ENCODE results near the gene EMP1. TPM values are rescaled to one million over a fixed set of nuclear protein-coding genes. Genes with fewer than 3 reads are reported as not detected.

The EMP1 gene
- total RNA-seq, 1 experiment from 2014 or later, result 0.63 TPM

DNA sequence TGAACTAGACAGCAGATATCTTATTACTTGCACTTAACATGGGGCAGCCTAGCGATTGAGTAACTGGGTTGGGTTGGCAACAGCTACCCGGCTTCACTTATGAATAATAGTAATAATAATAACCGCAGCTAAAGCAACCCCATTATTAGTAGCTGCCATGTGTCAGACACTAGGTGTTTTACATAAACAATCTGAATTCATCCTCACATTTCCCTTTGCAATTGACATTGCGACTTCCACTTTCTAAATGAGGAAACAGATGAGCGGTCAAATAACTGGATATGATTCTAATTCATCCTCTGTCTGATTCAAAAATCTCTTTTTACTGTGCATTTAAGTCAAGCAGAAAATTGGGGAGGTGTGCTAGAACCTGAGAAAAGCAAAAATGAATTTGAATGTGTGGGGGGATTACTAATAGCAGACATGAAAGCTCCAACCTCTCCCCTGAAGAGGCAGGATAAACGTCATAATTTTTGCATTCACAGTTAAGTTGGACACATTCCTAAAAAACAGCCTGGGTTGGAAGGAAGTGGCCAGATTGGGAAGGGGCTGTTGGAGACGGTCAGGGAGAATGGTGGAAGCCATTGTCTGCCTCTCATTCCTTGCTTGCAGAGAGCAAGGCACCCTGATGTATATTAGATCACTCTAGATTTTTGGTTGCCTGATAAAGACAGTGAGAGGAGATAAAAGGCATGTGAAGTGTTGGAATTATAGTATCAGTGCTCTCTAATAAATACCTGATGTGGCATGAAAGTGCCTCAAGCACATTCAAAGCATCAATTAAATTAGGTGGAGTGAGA lies 13.1 kb downstream of the EMP1 start:
- H3K4me2 ChIP-seq (ENCODE audit: insufficient read depth, insufficient read length, low read length), result no peak overlapping the region

More for the DNA sequence above, 13.1 kb downstream of the EMP1 start:
- Mint-ChIP-seq H3K27ac (peak overlapping the region in 1 of 3 experiments; percentile 65; a peak in 1 of 7 replicates), H3K27me3 (ENCODE audit: low read depth) (peaks cover 2% of the 10 kb centered on the region), H3K36me3 (ENCODE audit: insufficient read depth in 1 of 3, low read depth in 3 of 3) (no peaks in the 10 kb centered on the region), H3K4me1 (peaks cover 39 to 49% of the 10 kb centered on the region in 2 experiments), H3K9me3 (no peaks in the 10 kb centered on the region), H3K4me3 (no peak overlapping the region)
- Histone ChIP-seq H3K9ac (ENCODE audit: extremely low read depth, insufficient read length, low read length) (no peak overlapping the region), H3K27me3 (ENCODE audit: insufficient read depth, low read length) (no peaks in the 10 kb centered on the region), H3K18ac (ENCODE audit: insufficient read length, low read depth, low read length) (no peak overlapping the region), H3K79me1 (ENCODE audit: insufficient read depth, low read depth, low read length, poor library complexity, severe bottlenecking) (no peaks in the 10 kb centered on the region), H2BK20ac (ENCODE audit: low read depth, low read length, poor library complexity, severe bottlenecking) (no peak overlapping the region), H4K8ac (replicated peaks; ENCODE audit: insufficient read length, low read depth, low read length) (no peak overlapping the region), H3K23me2 (ENCODE audit: insufficient read length, low read depth, low read length, poor library complexity, severe bottlenecking) (no peaks in the 10 kb centered on the region), H3T11ph (ENCODE audit: low read length) (no peak overlapping the region), H2BK12ac (ENCODE audit: insufficient read length, low read depth, low read length) (no peak overlapping the region), H3K4me1 (ENCODE audit: insufficient read depth, low read length) (peaks cover 11% of the 10 kb centered on the region; the same call in 1 of the 2 replicates), H3K9me3 (ENCODE audit: control insufficient read depth, low read depth, low read length) (no peaks in the 10 kb centered on the region), H3K14ac (ENCODE audit: insufficient read depth, low read length) (no peak overlapping the region), H2BK5ac (ENCODE audit: insufficient read length, low read length) (no peak overlapping the region), H2AFZ (ENCODE audit: low read length) (no peak overlapping the region), H3K56ac (ENCODE audit: insufficient read length, low read depth, low read length) (no peak overlapping the region), H4K20me1 (ENCODE audit: control insufficient read depth, insufficient read depth, insufficient read length) (no peaks in the 10 kb centered on the region), H2AK5ac (ENCODE audit: insufficient read length, low read length) (no peak overlapping the region), H3K23ac (ENCODE audit: insufficient read length, low read depth, low read length) (no peak overlapping the region), H4K91ac (ENCODE audit: insufficient read length, low read depth, low read length) (no peak overlapping the region), H3K4ac (ENCODE audit: low read depth, low read length) (no peak overlapping the region), H2BK120ac (ENCODE audit: low read depth, low read length, poor library complexity, severe bottlenecking) (no peak overlapping the region), H2BK15ac (ENCODE audit: low read depth, low read length) (no peak overlapping the region), H3K27ac (ENCODE audit: insufficient read length, low read depth, low read length) (no peak overlapping the region), H3K79me2 (ENCODE audit: insufficient read depth, low read length) (no peaks in the 10 kb centered on the region), H4K5ac (ENCODE audit: insufficient read length, low read depth, low read length) (no peak overlapping the region)
- TF ChIP-seq, protein P1, sequence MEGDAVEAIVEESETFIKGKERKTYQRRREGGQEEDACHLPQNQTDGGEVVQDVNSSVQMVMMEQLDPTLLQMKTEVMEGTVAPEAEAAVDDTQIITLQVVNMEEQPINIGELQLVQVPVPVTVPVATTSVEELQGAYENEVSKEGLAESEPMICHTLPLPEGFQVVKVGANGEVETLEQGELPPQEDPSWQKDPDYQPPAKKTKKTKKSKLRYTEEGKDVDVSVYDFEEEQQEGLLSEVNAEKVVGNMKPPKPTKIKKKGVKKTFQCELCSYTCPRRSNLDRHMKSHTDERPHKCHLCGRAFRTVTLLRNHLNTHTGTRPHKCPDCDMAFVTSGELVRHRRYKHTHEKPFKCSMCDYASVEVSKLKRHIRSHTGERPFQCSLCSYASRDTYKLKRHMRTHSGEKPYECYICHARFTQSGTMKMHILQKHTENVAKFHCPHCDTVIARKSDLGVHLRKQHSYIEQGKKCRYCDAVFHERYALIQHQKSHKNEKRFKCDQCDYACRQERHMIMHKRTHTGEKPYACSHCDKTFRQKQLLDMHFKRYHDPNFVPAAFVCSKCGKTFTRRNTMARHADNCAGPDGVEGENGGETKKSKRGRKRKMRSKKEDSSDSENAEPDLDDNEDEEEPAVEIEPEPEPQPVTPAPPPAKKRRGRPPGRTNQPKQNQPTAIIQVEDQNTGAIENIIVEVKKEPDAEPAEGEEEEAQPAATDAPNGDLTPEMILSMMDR (conservative IDR thresholded peaks at IDR 0.05), result no peak
- no peak for DNase-seq
- WGBS (ENCODE audit: extremely low coverage, insufficient read length, low lambda C conversion rate), result no CpG with 5 or more reads among the region's 7 CpGs

All from H9 (cell line).